ENCODE measurements around the gene EME2. TPM values are rescaled to one million over a fixed set of nuclear protein-coding genes. Genes with fewer than 3 reads are reported as not detected.

EME2 gene, protein sequence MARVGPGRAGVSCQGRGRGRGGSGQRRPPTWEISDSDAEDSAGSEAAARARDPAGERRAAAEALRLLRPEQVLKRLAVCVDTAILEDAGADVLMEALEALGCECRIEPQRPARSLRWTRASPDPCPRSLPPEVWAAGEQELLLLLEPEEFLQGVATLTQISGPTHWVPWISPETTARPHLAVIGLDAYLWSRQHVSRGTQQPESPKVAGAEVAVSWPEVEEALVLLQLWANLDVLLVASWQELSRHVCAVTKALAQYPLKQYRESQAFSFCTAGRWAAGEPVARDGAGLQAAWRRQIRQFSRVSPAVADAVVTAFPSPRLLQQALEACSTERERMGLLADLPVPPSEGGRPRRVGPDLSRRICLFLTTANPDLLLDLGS
- total RNA-seq = 10 to 100 TPM in 1 of 4 donors, 1 to 10 TPM in 3; 4.3 to 11.3 (median 5.9) TPM
- polyA plus RNA-seq = 1 to 10 TPM; 2.6 to 5.2 (median 4.5) TPM
- long read RNA-seq, donor 1, partial matches to known transcripts = 0 of 2 reads
- long read RNA-seq, donor 1, other reads (novel, unspliced or antisense) = 2 of 2 reads
- long read RNA-seq, donor 2, partial matches to known transcripts = 0 of 6 reads
- long read RNA-seq, donor 2, other reads (novel, unspliced or antisense) = 5 of 6 reads

DNA sequence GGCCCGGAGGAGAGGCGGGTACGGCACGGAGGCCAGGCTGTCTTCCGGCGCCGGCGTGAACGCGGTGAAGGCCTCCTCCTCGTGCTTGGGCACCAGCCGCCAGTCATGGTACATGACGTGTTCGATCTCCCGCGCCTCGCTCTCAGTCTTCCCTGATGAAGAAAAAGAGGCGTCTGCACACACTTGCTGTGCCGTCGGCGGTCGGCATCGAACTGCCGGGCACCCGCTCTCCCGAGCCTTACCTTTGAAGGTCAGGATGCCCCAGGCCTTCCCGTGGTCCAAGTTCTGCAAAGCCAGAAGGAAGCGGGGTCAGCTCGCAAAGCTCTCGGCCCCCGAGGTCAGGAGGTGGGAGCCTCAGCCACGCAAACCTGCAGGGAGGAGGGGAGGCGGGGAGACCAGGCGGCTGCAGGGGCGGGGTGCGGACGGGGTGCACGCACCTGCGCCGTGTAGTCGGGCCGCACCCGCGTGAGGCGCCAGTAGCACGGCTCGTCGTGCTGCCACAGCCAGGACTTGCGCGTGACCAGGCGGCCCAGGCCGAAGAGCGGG is at the start of gene EME2:
TSS of gene EME2 (plus strand) at position 449 of the 546 bp plus-strand sequence. CDS start 418 bp downstream, outside the sequence.
- intact Hi-C loops (cut with DNase I) = loop anchor here (5.0 to 10.0 kb wide), 2 partner anchors 65 to 172 kb away; partner anchors contain the start of genes MAPK8IP3 (in 1 of the 2) and MSRB1 (in 1 of the 2)
- Histone ChIP-seq H3K9me3 (no peaks in the 10 kb centered on the region), H3K27ac (peak within 1 kb of the TSS; percentile 90), H3K4me1 (peaks cover 18% of the 10 kb centered on the region), H3K4me3 (peak within 1 kb of the TSS; percentile 76), H3K36me3 (ENCODE audit: insufficient read depth in 1 of 2, low read depth in 1 of 2) (peaks cover under 1 to 48% of the 10 kb centered on the region in 2 donors), H3K27me3 (ENCODE audit: insufficient read depth in 3 of 3, low read length in 2 of 3) (no peaks in the 10 kb centered on the region)
- ATAC-seq = peak; percentile 7 to 13 (median 11)
- peak in 1 of 2 donors; percentile 61 for DNase-seq
- TF ChIP-seq, protein P1, sequence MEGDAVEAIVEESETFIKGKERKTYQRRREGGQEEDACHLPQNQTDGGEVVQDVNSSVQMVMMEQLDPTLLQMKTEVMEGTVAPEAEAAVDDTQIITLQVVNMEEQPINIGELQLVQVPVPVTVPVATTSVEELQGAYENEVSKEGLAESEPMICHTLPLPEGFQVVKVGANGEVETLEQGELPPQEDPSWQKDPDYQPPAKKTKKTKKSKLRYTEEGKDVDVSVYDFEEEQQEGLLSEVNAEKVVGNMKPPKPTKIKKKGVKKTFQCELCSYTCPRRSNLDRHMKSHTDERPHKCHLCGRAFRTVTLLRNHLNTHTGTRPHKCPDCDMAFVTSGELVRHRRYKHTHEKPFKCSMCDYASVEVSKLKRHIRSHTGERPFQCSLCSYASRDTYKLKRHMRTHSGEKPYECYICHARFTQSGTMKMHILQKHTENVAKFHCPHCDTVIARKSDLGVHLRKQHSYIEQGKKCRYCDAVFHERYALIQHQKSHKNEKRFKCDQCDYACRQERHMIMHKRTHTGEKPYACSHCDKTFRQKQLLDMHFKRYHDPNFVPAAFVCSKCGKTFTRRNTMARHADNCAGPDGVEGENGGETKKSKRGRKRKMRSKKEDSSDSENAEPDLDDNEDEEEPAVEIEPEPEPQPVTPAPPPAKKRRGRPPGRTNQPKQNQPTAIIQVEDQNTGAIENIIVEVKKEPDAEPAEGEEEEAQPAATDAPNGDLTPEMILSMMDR (IDR thresholded peaks at IDR 0.05) = no peak
- WGBS, 3 donors = 0 to 1% (median 1%) methylated on average over 43 to 53 of the region's 53 CpGs

DNA sequence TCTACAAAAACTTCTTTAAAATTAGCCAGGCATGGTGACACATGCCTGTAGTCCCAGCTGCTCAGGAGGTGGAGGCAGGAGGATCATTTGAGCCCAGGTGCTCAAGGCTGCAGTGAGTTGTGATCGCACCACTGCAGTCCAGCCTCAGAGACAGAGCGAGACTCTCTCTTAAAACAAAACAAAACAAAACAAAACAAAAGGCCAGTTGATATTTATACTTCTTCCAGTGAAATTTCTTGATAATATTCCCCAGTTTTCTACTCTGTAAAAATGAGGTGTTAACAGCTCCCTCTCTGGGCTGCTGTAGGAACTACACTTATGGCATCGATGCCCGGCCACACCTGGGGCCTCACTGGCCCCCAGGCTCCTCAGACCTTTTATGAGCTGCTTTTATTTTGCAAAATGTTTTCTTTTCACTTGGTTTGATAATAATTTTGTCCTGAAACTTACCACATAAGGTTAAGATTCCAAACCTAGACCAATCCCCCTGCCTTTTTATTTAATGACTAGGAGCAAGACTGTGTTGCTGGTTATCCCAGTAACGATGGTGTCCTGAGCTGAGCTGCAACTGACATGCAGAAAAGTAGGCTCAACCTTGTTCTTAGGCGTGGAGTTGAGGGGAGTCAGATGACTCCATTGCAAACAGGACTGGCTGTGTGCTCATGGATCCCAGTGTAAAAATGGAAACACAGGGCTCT is 49.0 kb upstream of the EME2 start:
- ATAC-seq (peak; percentile 34 to 52 (median 43)), DNase-seq (no peak)
- H3K27me3 ChIP-seq (ENCODE audit: insufficient read depth in 3 of 3, low read length in 2 of 3) = no peaks in the 10 kb centered on the region
- no peaks in the 10 kb centered on the region for H3K9me3 ChIP-seq
- 53 to 59% (median 56%) methylated on average over 6 of the region's 6 CpGs for WGBS, 3 donors
- no peak overlapping the region for H3K4me3 ChIP-seq
- peaks cover 24% of the 10 kb centered on the region for H3K4me1 ChIP-seq
- peak overlapping the region; percentile 75 for H3K27ac ChIP-seq
- TF ChIP-seq, protein P1 (IDR thresholded peaks at IDR 0.05) = peak; percentile 78
- intact Hi-C loops (cut with DNase I) = no loop called here
- H3K36me3 ChIP-seq (ENCODE audit: insufficient read depth in 1 of 2, low read depth in 1 of 2) = peaks cover 0 to 31% of the 10 kb centered on the region in 2 donors

DNA sequence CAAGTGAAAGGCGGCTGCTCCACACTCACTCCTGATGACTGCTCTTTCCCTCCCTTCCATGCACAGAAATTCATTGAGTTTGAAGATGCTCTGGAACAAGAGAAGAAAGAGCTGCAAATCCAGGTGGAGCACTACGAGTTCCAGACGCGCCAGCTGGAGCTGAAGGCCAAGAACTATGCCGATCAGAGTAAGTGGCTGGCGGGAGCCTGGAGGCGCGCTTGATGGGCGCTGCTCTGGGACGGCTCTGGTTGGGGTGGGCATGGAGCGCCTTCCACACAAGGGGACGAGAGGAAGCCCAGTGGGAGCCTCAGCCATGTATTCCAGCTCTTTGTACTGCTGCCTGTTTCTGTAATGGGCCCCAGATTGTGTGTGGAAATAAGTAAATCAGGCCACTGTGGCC is 48.1 kb upstream of the EME2 start:
- 90 to 93% (median 91%) methylated on average over 12 of the region's 12 CpGs for WGBS, 3 donors
- Histone ChIP-seq H3K9me3 (no peaks in the 10 kb centered on the region), H3K27me3 (ENCODE audit: insufficient read depth in 3 of 3, low read length in 2 of 3) (no peaks in the 10 kb centered on the region), H3K4me3 (no peak overlapping the region), H3K36me3 (ENCODE audit: insufficient read depth in 1 of 2, low read depth in 1 of 2) (peaks cover 0 to 38% of the 10 kb centered on the region in 2 donors), H3K27ac (no peak overlapping the region), H3K4me1 (peaks cover 24% of the 10 kb centered on the region)
- TF ChIP-seq, protein P1 (IDR thresholded peaks at IDR 0.05) = no peak
- DNase-seq (no peak), ATAC-seq (no peak)
- intact Hi-C loops (cut with DNase I) = no loop called here

DNA sequence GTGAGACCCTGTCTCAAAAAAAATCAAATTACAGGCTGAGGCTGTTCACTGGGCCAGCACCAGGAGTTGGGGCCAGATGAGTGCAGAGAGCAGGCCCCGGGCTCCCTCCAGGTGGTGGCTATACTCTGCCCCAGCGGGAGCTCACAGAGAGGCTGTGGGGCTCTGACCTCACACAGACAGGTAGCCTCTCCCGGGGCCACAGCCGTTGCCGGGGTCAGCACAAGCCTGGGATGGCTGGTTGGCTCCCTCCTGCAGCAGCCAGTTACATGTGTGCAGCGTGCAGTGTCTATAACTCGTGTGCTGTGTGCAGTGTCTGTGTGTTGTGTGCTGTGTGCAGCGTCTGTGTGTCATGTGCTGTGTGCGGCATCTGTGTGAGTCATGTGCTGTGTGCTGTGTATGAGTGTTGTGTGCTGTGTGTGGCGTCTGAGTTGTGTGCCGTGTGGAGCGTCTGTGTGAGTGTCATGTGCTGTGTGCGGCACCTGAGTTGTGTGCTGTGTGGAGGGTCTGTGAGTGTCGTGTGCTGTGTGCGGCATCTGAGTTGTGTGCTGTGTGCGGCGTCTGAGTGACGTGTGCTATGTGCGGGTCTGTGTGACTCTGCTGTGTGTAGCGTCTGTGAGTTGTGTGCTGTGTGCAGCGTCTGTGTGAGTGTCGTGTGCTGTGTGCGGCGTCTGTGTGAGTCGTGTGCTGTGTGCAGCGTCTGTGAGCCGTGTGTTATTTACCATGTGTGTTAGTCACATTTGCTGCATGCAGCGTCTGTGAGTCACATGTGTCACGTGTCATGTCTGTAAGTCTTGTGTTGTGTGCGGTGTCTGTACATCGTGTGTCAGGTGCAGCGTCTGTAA is 45.7 kb upstream of the EME2 start:
- 94 to 95% (median 95%) methylated on average over 32 of the region's 32 CpGs for WGBS, 3 donors
- intact Hi-C loops (cut with DNase I) = no loop called here
- ATAC-seq = no peak

More for the DNA sequence above, 45.7 kb upstream of the EME2 start:
- Histone ChIP-seq H3K27ac (no peak overlapping the region), H3K4me3 (no peak overlapping the region), H3K36me3 (ENCODE audit: insufficient read depth in 1 of 2, low read depth in 1 of 2) (peaks cover 0 to 59% of the 10 kb centered on the region in 2 donors), H3K9me3 (no peaks in the 10 kb centered on the region), H3K4me1 (peaks cover 16% of the 10 kb centered on the region), H3K27me3 (ENCODE audit: insufficient read depth in 3 of 3, low read length in 2 of 3) (no peaks in the 10 kb centered on the region)
- TF ChIP-seq, protein P1 (IDR thresholded peaks at IDR 0.05) = no peak
- no peak for DNase-seq

All from psoas muscle (tissue), 8 donors.